ENCODE measurements around the gene SUPT4H1. TPM values are rescaled to one million over a fixed set of nuclear protein-coding genes. Genes with fewer than 3 reads are reported as not detected.

The SUPT4H1 gene
- total and polyA plus RNA-seq, 3 donors from 2014 or later, result 59.3 to 98.5 (median 64.4) TPM

- intact Hi-C loops (cut with DNase I; ENCODE audit: low total_unique reads), result no loop called here
- H3K27me3 ChIP-seq, result no peaks in the 10 kb centered on the region
- H3K9me3 ChIP-seq, result no peaks in the 10 kb centered on the region
- no peak overlapping the region for H3K27ac ChIP-seq
- H3K4me3 ChIP-seq, result no peak overlapping the region
- no peak for TF ChIP-seq CTCF (IDR thresholded peaks at IDR 0.05)
- no peak for TF ChIP-seq POLR2A (IDR thresholded peaks at IDR 0.05)
- DNase-seq, result no peak
- H3K4me1 ChIP-seq, result peaks cover 4% of the 10 kb centered on the region
- WGBS, 2 donors, result 59 to 75% methylated on average over 4 of the region's 4 CpGs
- no peaks in the 10 kb centered on the region for H3K36me3 ChIP-seq (ENCODE audit: low read depth, missing control alignments)
These were observed 33.4 kb upstream of the SUPT4H1 start for GRCh38 chr17:58385359-58385899.

- H3K36me3 ChIP-seq (ENCODE audit: low read depth, missing control alignments), result no peaks in the 10 kb centered on the region
- intact Hi-C loops (cut with DNase I; ENCODE audit: low total_unique reads), result no loop called here
- DNase-seq, result no peak
- TF ChIP-seq POLR2A (IDR thresholded peaks at IDR 0.05) (no peak), CTCF (IDR thresholded peaks at IDR 0.05) (no peak)
- WGBS, 2 donors, result 80% methylated on average over 3 of the region's 3 CpGs
- no peaks in the 10 kb centered on the region for H3K9me3 ChIP-seq
- H3K27me3 ChIP-seq, result no peaks in the 10 kb centered on the region
- H3K4me1 ChIP-seq, result peaks cover 4% of the 10 kb centered on the region
- H3K27ac ChIP-seq, result no peak overlapping the region
- no peak overlapping the region for H3K4me3 ChIP-seq
These were observed 32.9 kb upstream of the SUPT4H1 start for GRCh38 chr17:58384897-58385296.

- Histone ChIP-seq H3K4me1 (peaks cover 4% of the 10 kb centered on the region), H3K27me3 (no peaks in the 10 kb centered on the region), H3K9me3 (no peaks in the 10 kb centered on the region), H3K4me3 (no peak overlapping the region), H3K27ac (no peak overlapping the region), H3K36me3 (ENCODE audit: low read depth, missing control alignments) (no peaks in the 10 kb centered on the region)
- TF ChIP-seq CTCF (IDR thresholded peaks at IDR 0.05), result no peak
- TF ChIP-seq POLR2A (IDR thresholded peaks at IDR 0.05), result no peak
- 60 to 78% methylated on average over 4 of the region's 4 CpGs for WGBS, 2 donors
- DNase-seq, result no peak
- intact Hi-C loops (cut with DNase I; ENCODE audit: low total_unique reads), result no loop called here
These were observed 32.0 kb upstream of the SUPT4H1 start for GRCh38 chr17:58383892-58384462.

- H3K27ac ChIP-seq, result no peak overlapping the region
- H3K36me3 ChIP-seq (ENCODE audit: low read depth, missing control alignments), result no peaks in the 10 kb centered on the region
- no peak overlapping the region for H3K4me3 ChIP-seq
- no peak for TF ChIP-seq CTCF (IDR thresholded peaks at IDR 0.05)
- no peak for TF ChIP-seq POLR2A (IDR thresholded peaks at IDR 0.05)
- 89 to 92% methylated on average over 1 of the region's 1 CpG for WGBS, 2 donors
- H3K4me1 ChIP-seq, result peaks cover 4% of the 10 kb centered on the region
- DNase-seq, result no peak
- H3K27me3 ChIP-seq, result no peaks in the 10 kb centered on the region
- H3K9me3 ChIP-seq, result no peaks in the 10 kb centered on the region
- intact Hi-C loops (cut with DNase I; ENCODE audit: low total_unique reads), result no loop called here
These were observed 30.9 kb upstream of the SUPT4H1 start for GRCh38 chr17:58382872-58383242.

All from testis (tissue), 3 donors.